GM23338 (cell line): ENCODE results near the gene FEM1B. TPM values are rescaled to one million over a fixed set of nuclear protein-coding genes. Genes with fewer than 3 reads are reported as not detected.

Experiments used
- ATAC-seq: fragments of 200-7000 bp; cut with Tn5 transposase; 3 replicates; pipeline ENCODE4 v1.9.1; 2020
- DNase-seq: peaks from one replicate; pipeline ENCODE4 v3.0.0-alpha.2; 2015; ENCODE audit warnings: low spot score
- H2AFZ ChIP-seq: fragments of 200-600 bp; sonication (generic); 2 replicates; pipeline ENCODE4 v1.8.0; 2016; ENCODE audit warnings: antibody characterized with exemption, mild to moderate bottlenecking, moderate library complexity
- H3F3A ChIP-seq: fragments of 200-600 bp; sonication (generic); replicated peaks from 2 replicates; pipeline ENCODE4 v1.8.0; 2017; ENCODE audit warnings: antibody characterized with exemption, mixed run types, low read depth
- H3K27ac ChIP-seq: fragments of 200-600 bp; sonication (generic); 2 replicates; pipeline ENCODE4 v1.6.1; 2016; ENCODE audit warnings: low read depth
- H3K27me3 ChIP-seq: fragments of 200-600 bp; sonication (generic); 2 replicates; pipeline ENCODE4 v1.8.0; 2016; ENCODE audit warnings: mild to moderate bottlenecking, mixed run types, moderate library complexity; ENCODE audit not compliant: insufficient read depth
- H3K36me3 ChIP-seq: fragments of 200-600 bp; sonication (generic); 2 replicates; pipeline ENCODE4 v1.8.0; 2016; ENCODE audit warnings: mild to moderate bottlenecking; ENCODE audit not compliant: insufficient read depth
- H3K4me1 ChIP-seq: fragments of 200-600 bp; sonication (generic); 2 replicates; pipeline ENCODE4 v1.8.0; 2016; ENCODE audit warnings: mild to moderate bottlenecking, moderate library complexity; ENCODE audit not compliant: insufficient read depth
- H3K4me2 ChIP-seq: fragments of 200-600 bp; sonication (generic); 2 replicates; pipeline ENCODE4 v1.7.1; 2017; ENCODE audit warnings: mixed run types
- H3K4me3 ChIP-seq: fragments of 200-600 bp; sonication (generic); 2 replicates; pipeline ENCODE4 v1.6.1; 2016; ENCODE audit warnings: mixed run types
- H3K79me2 ChIP-seq: fragments of 200-600 bp; sonication (generic); replicated peaks from 2 replicates; pipeline ENCODE4 v1.8.0; 2017; ENCODE audit warnings: mild to moderate bottlenecking; ENCODE audit not compliant: insufficient read depth
- H3K9me2 ChIP-seq: fragments of 200-600 bp; sonication (generic); 2 replicates; pipeline ENCODE4 v1.8.0; 2017; ENCODE audit not compliant: insufficient read depth
- H4K20me1 ChIP-seq: fragments of 200-600 bp; sonication (generic); replicated peaks from 2 replicates; pipeline ENCODE4 v1.8.0; 2017; ENCODE audit warnings: mild to moderate bottlenecking; ENCODE audit not compliant: insufficient read depth
- H3K27ac Mint-ChIP-seq: 2 replicates; pipeline ENCODE4 v1.8.0; 2020; ENCODE audit warnings: inconsistent platforms, mild to moderate bottlenecking, moderate library complexity, mixed read lengths
- H3K27me3 Mint-ChIP-seq: 3 replicates; pipeline ENCODE4 v1.8.0; 2022; ENCODE audit warnings: low read depth, mild to moderate bottlenecking, moderate library complexity, mixed read lengths, inconsistent platforms; ENCODE audit not compliant: insufficient read depth, poor library complexity
- H3K36me3 Mint-ChIP-seq: 3 replicates; pipeline ENCODE4 v1.8.0; 2021; ENCODE audit warnings: low read depth, mild to moderate bottlenecking, inconsistent platforms, moderate library complexity, mixed read lengths
- H3K4me1 Mint-ChIP-seq: 3 replicates; pipeline ENCODE4 v1.8.0; 2020; ENCODE audit warnings: mild to moderate bottlenecking, inconsistent platforms, mixed read lengths
- H3K4me3 Mint-ChIP-seq: 3 replicates; pipeline ENCODE4 v1.8.0; 2021; ENCODE audit warnings: moderate library complexity, mild to moderate bottlenecking, inconsistent platforms, mixed read lengths
- H3K9me3 Mint-ChIP-seq: 3 replicates; pipeline ENCODE4 v1.8.0; 2020; ENCODE audit warnings: moderate library complexity, mild to moderate bottlenecking, inconsistent platforms, mixed read lengths
- CREB1 ChIP-seq: fragments of 250-450 bp; sonication (Bioruptor Pico); IDR thresholded peaks from 2 replicates; pipeline ENCODE4 v1.5.0; 2020; ENCODE audit warnings: low read depth, mild to moderate bottlenecking, moderate library complexity
- CTCF ChIP-seq, 2 experiments: fragments of 200-600 bp in 1 of 2; sonication (generic) in 1 of 2; conservative IDR thresholded peaks; 2 replicates each; pipeline versions ENCODE4 v1.5.1 to v1.6.1; 2016 to 2017; ENCODE audit warnings: antibody characterized with exemption in 2 of 2, low read depth in 2 of 2, mild to moderate bottlenecking in 2 of 2, moderate library complexity in 1 of 2
- ETS1 ChIP-seq: IDR thresholded peaks from 2 replicates; pipeline ENCODE4 v1.6.1; 2016; ENCODE audit warnings: antibody characterized with exemption
- EZH2 ChIP-seq: fragments of 200-600 bp; sonication (generic); IDR thresholded peaks from one replicate; pipeline ENCODE4 v1.8.0; 2017; ENCODE audit warnings: antibody characterized with exemption, mild to moderate bottlenecking, low read depth; ENCODE audit not compliant: unreplicated experiment
- EZH2phosphoT487 ChIP-seq: fragments of 200-600 bp; sonication (generic); IDR thresholded peaks from one replicate; pipeline ENCODE4 v1.8.1; 2018; ENCODE audit warnings: antibody characterized with exemption; ENCODE audit not compliant: unreplicated experiment
- JUNB ChIP-seq: IDR thresholded peaks from one replicate; pipeline ENCODE4 v1.6.1; 2016; ENCODE audit warnings: antibody characterized with exemption; ENCODE audit not compliant: unreplicated experiment
- NANOG ChIP-seq: IDR thresholded peaks from 2 replicates; pipeline ENCODE4 v1.6.1; 2016; ENCODE audit warnings: antibody characterized with exemption, borderline replicate concordance
- POLR2AphosphoS5 ChIP-seq: IDR thresholded peaks from 2 replicates; pipeline ENCODE4 v1.6.1; 2016; ENCODE audit warnings: antibody characterized with exemption, low read depth
- REST ChIP-seq: IDR thresholded peaks from one replicate; pipeline ENCODE4 v1.6.1; 2018; ENCODE audit warnings: antibody characterized with exemption; ENCODE audit not compliant: unreplicated experiment
- STAT1 ChIP-seq: IDR thresholded peaks from one replicate; pipeline ENCODE4 v1.6.1; 2016; ENCODE audit warnings: antibody characterized with exemption; ENCODE audit not compliant: unreplicated experiment
- ZNF114 ChIP-seq: fragments of 250-450 bp; sonication (Bioruptor Pico); IDR thresholded peaks from 2 replicates; pipeline ENCODE4 v1.5.0; 2020; ENCODE audit warnings: mild to moderate bottlenecking, moderate library complexity
- ZNF331 ChIP-seq: fragments of 250-450 bp; sonication (Bioruptor Pico); IDR thresholded peaks from 2 replicates; pipeline ENCODE4 v1.5.0; 2020; ENCODE audit warnings: low read depth, mild to moderate bottlenecking, moderate library complexity
- ZNF462 ChIP-seq: fragments of 250-450 bp; sonication (Bioruptor Pico); IDR thresholded peaks from 2 replicates; pipeline ENCODE4 v1.5.0; 2020; ENCODE audit warnings: mild to moderate bottlenecking, moderate library complexity
- polyA plus RNA-seq: library from polyadenylated mRNA; unstranded; fragments of >200 nt; fragmentation: Nextera tagmentation; extraction: Ambion mirVana; gene quantifications from 2 replicates; pipeline ENCODE4 v1.2.1, GENCODE V29; 2016
- total RNA-seq: library from RNA; depleted of rRNA; stranded (reverse); fragments of >200 nt; shearing (Covaris generic); gene quantifications from 2 replicates; pipeline ENCODE4 v1.2.3, GENCODE V29; 2014

Gene FEM1B
- total and polyA plus RNA-seq, 2 experiments from 2014 or later, result 13.0 to 82.0 TPM

GRCh38 chr15:68268405-68268804 lies 9.1 kb upstream of the FEM1B start:
- Histone ChIP-seq H3K36me3 (no peaks in the 10 kb centered on the region), H2AFZ (no peak overlapping the region), H3K27ac (no peak overlapping the region), H4K20me1 (no peaks in the 10 kb centered on the region), H3K4me1 (peaks cover 46% of the 10 kb centered on the region), H3K4me2 (no peak overlapping the region), H3K4me3 (no peak overlapping the region), H3K9me2 (no peaks in the 10 kb centered on the region), H3K79me2 (no peaks in the 10 kb centered on the region), H3K27me3 (no peaks in the 10 kb centered on the region), H3F3A (no peaks in the 10 kb centered on the region)
- Mint-ChIP-seq H3K4me3 (no peak overlapping the region), H3K4me1 (peaks cover 41% of the 10 kb centered on the region), H3K36me3 (no peaks in the 10 kb centered on the region), H3K27me3 (peaks cover under 1% of the 10 kb centered on the region), H3K27ac (no peak overlapping the region), H3K9me3 (no peaks in the 10 kb centered on the region)
- no peak for TF ChIP-seq ETS1
- TF ChIP-seq ZNF462 (CRISPR knock-in tag), result no peak
- TF ChIP-seq NANOG, result no peak
- TF ChIP-seq REST, result no peak
- no peak for TF ChIP-seq JUNB
- no peak for TF ChIP-seq POLR2AphosphoS5
- TF ChIP-seq ZNF331, result no peak
- no peak for TF ChIP-seq CREB1 (CRISPR knock-in tag)
- no peak for TF ChIP-seq EZH2
- no peak for TF ChIP-seq ZNF114 (CRISPR knock-in tag)
- no peak for TF ChIP-seq EZH2phosphoT487
- no peak for TF ChIP-seq STAT1
- TF ChIP-seq CTCF (conservative IDR thresholded peaks at IDR 0.05; ENCODE audit: low read depth in 2 of 2), result no peak
- no peak for ATAC-seq
- no peak for DNase-seq
